HG02840 (cell line): ENCODE measurements around the gene RALGPS1.

Experiments used
- ATAC-seq: cut with Tn5 transposase; IDR thresholded peaks from one replicate; pipeline ENCODE4 v1.9.1; 2021; ENCODE audit warnings: mild to moderate bottlenecking, moderate library complexity, moderate number of reproducible peaks; ENCODE audit not compliant: unreplicated experiment, low FRiP score

The RALGPS1 gene

DNA sequence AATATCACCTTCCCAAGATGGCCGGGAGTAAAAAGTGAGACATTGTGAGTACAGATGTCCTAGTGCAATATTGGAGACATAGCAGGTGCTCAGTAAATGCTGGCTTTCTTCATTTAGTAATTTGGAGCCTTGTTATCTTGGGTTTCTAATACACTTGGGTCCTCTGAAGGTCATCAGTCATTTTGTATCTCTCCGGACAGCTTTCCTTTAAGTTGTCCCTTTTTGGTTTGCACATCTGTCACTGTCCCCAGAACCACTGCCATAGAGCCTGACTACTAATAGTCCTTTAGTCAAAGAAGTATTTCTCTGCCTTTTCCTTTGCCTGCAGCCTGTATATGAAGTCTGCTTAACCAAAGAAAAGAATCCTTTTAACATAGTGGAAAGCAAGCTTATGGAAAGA is 215.7 kb downstream of the RALGPS1 start:
- ATAC-seq, result no peak

DNA sequence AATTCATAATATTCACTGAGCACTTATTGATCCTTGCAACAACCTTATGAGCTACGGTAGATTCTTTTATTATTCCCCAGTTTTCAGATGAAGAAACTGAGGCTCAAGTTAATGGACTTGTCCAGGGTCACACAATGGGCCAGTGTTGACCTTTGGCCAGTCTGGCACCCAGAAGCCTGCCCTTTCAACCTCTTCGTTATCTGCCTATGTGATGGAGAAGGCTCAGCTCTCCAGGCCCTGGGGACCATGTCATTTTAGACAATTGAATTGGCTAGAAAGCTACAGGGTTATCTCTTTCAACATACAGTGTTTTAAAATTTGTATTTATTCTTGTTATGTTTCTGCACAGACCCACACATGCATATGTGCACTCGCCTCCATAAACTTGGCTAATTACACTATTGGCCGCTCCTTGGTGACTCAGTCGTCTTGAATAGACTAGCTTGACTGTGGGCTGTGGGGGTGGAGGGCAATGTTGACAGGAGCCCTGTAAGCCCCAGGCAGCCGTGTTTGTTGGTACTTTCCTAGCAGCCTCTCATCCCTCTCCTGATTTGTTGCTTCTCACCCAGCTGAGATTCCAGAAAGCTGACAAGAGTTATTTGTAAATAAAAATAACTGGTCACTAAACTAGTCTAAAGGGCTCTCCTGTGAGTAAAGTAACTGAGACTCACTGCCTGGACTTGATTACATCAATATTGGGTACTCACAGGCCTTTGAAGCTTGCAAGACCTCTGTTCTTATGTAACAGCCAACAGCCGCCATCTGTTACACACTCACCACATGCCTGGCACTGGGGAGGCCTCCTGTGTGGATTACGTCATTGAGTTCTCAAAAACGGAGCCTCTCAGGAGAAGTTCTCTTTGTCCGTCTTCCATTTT is 216.3 kb downstream of the RALGPS1 start:
- ATAC-seq, result no peak

- ATAC-seq, result no peak
Observed at GRCh38 chr9:127131871-127132270, 217.3 kb downstream of the RALGPS1 start.

DNA sequence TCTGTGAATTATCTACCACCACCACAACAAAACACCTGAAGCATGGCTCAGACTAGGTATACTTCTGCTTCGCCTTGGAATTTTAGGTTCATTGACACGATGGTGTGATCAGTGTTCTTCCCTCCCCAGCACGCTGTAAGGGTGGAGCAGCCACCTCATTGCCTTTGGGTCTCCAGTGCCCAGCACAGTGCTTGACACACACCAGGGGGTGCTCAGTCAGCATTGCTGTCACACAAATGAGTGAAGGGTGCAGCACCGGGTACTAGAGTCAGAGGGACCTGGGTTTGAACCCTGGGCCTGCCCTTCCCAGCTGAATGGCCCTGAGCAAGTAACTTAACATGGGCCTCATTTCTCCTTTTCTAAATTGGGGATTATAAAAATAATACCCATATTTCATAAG is 217.8 kb downstream of the RALGPS1 start:
- no peak for ATAC-seq

GRCh38 chr9:127132921-127133647 is 218.5 kb downstream of the RALGPS1 start:
- no peak for ATAC-seq

DNA sequence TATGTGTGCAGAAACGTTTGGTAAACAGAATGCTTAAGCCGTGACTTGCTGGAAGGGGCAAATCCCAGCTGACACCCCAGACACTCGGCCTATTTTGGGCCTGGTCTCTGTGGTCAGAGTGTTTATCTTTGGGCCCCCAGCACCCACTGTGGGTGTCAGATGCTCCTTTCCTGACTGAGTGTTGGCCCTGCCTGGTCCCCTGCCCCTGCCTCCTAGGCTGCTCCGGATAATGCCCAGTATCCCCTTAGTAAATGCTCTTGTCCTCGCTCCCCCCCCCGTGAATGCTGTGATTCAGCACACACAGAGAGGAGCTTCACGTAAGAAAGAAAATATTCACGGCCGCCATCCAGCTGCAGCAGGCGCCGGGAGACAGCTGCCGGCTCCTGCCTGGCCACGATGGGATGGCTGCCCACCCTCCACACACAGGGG is 219.2 kb downstream of the RALGPS1 start:
- ATAC-seq, result no peak

- ATAC-seq, result no peak
Observed at GRCh38 chr9:127135056-127135745, 220.6 kb downstream of the RALGPS1 start.

DNA sequence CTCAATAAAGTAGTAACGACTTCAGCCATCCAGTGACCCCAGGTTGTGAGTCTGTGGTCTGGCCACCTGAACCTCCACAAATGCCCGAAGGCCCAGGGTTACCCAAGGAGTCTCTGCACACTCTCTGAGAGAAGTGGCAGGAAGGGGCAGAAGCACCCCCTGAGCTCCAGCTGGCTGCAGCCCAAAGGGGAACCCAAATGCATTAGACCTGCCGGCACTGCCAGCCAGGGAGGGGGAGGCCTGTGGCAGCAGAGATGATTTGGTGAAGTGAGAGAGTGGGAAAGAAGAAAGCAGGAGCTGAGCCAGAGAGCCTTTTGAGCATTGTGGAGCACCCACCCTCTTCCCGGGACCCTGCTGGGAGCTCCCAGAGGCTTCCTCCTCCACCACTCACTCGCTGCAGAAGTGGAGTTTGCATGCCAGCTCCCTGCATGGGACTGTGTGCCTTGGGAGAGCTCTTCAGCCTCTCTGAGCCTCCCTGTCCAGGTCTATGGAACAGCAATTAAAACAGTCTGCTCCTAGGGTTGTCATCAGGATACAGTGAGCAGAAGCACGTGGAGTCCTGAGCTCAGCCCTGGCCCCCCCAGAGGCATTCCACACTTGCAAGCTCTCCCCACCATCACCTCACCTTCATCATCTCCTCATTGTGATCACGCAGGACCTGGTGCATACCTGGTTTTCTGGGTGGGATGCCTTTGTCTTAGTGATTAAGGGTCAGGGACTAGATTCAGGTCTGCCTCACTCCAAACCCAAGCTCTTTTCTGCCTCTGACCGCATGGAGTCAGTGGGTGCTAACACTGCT is 221.7 kb downstream of the RALGPS1 start:
- no peak for ATAC-seq

- no peak for ATAC-seq
Observed at GRCh38 chr9:127136880-127137639, 222.5 kb downstream of the RALGPS1 start.

GRCh38 chr9:127137640-127138360 is 223.2 kb downstream of the RALGPS1 start:
- ATAC-seq, result no peak

GRCh38 chr9:127138444-127138843 is 223.9 kb downstream of the RALGPS1 start:
- no peak for ATAC-seq

DNA sequence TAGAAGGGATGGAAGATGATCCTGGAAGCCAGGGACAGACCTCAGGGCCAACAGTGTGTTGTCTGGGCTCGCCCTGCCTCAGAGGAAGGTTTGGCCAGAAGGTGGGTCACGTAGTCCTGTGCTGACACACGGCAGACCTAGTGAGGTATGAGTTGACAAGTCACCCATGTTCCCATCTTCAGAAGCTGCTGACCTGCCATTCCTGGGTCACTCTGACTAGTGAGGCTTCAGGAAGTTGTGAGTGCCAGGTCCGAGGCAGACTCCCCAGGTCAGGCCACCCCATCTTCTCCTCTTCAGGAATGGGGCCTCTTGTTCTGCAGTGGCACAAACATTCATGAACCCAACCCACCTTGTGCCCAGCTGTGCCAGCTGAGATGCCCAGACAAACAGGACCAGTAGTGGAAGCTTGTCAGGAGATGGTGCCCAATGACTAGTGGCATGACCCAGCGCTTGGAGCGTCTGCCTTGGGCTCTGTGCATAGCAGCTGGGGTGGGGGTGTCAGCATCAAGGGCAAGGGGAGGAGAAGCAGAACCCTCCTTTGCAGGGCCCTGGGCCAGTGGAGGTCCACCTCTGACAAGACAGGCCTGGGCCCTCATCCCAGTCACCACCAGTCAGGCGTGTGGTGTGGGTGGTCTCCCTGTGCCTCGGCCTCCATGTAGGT is 224.6 kb downstream of the RALGPS1 start:
- no peak for ATAC-seq

GRCh38 chr9:127139775-127140174 is 225.2 kb downstream of the RALGPS1 start:
- ATAC-seq, result no peak

- no peak for ATAC-seq
Observed at GRCh38 chr9:127140181-127140580, 225.6 kb downstream of the RALGPS1 start.

- no peak for ATAC-seq
Observed at GRCh38 chr9:127140842-127141675, 226.5 kb downstream of the RALGPS1 start.

GRCh38 chr9:127142291-127142690 is 227.7 kb downstream of the RALGPS1 start:
- no peak for ATAC-seq

DNA sequence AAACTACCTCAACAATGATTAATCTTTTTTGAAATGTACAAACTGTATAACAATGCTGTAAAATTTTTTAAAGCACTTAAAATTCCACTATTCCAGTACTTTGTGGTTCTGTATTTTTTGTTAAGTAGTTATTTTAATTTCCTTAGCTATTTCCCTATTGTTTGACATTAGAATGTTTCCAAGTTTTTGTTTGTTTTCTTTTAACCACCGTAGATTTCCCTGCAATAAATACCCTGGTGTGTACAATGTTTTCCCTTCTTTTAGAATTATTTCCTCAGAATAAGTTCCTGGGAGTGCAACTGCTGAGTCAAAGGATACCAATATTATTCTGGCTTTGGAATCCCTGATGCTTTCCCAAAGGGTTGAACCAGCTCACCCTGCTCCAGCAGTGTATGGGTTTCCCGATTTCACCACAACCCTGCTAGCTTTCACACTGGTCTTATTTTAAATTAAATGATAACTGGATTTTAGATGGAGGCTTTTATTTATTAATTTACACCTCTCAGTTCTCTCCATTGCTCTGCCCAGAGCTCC is 228.4 kb downstream of the RALGPS1 start:
- ATAC-seq, result no peak
